NB4 (cell line): Measurements from ENCODE around the gene SNN.

Experiments
- DNase-seq: peaks from one replicate; pipeline ENCODE4 v3.0.0; 2010; ENCODE audit warnings: low read depth
- H3K4me3 ChIP-seq: one replicate; pipeline ENCODE4 v1.5.1; 2011; ENCODE audit warnings: mild to moderate bottlenecking, low read depth, low read length, moderate library complexity
- CTCF ChIP-seq: IDR thresholded peaks from one replicate; pipeline ENCODE4 v1.5.1; 2012; ENCODE audit warnings: low read depth, low read length
- MAX ChIP-seq: IDR thresholded peaks from 2 replicates; pipeline ENCODE4 v1.6.1; 2011; ENCODE audit warnings: low read depth, low read length
- MYC ChIP-seq: IDR thresholded peaks from 2 replicates; pipeline ENCODE4 v1.6.1; 2011; ENCODE audit warnings: low read depth, low read length
- POLR2A ChIP-seq: IDR thresholded peaks from 2 replicates; pipeline ENCODE4 v1.6.1; 2011; ENCODE audit warnings: mild to moderate bottlenecking; ENCODE audit not compliant: insufficient read length; ENCODE audit errors: extremely low read depth

The SNN gene

GRCh38 chr16:11673091-11674000 is 5.1 kb downstream of the SNN start:
- H3K4me3 ChIP-seq = no peak overlapping the region
- no peak for DNase-seq
- no peak for TF ChIP-seq MYC
- no peak for TF ChIP-seq MAX
- TF ChIP-seq POLR2A = no peak
- TF ChIP-seq CTCF = no peak

- no peak overlapping the region for H3K4me3 ChIP-seq
- no peak for DNase-seq
- TF ChIP-seq MYC = no peak
These were observed 6.0 kb downstream of the SNN start for GRCh38 chr16:11674001-11674817.

GRCh38 chr16:11674818-11675560 is 6.7 kb downstream of the SNN start:
- TF ChIP-seq MAX = no peak
- no peak for TF ChIP-seq MYC
- TF ChIP-seq CTCF = no peak
- TF ChIP-seq POLR2A = no peak
- H3K4me3 ChIP-seq = no peak overlapping the region
- DNase-seq = no peak

GRCh38 chr16:11675561-11676511 is 7.6 kb downstream of the SNN start:
- TF ChIP-seq CTCF (no peak), POLR2A (no peak), MYC (no peak), MAX (no peak)
- no peak for DNase-seq
- H3K4me3 ChIP-seq = no peak overlapping the region

GRCh38 chr16:11676799-11677198 is 8.5 kb downstream of the SNN start:
- no peak overlapping the region for H3K4me3 ChIP-seq
- DNase-seq = no peak
- TF ChIP-seq MYC (no peak), POLR2A (no peak), MAX (no peak), CTCF (no peak)
